Natural killer cell treated with Interleukin-12 subunit alpha and Interleukin-12 subunit beta and Interleukin-15 and Interleukin-18, amount 100 ng/mL, for 72 hours (primary cell): ENCODE data around the gene MIPEP. TPM values are rescaled to one million over a fixed set of nuclear protein-coding genes. Genes with fewer than 3 reads are reported as not detected.
A peak's percentile ranks its signal among the peaks of the same experiment; 100 is the strongest.
"Not testable (repeated sequence)": the region's sequence is repeated elsewhere in the genome, so short reads cannot be mapped to it uniquely, and the experiment has no call there.

Experiments used
- ATAC-seq, 2 donors: fragments of 150-1000 bp; cut with Tn5 transposase in 1 of 2; sonication (Bioruptor Pico), chemical (Tn5 transposase) in 1 of 2; 2 replicates each; pipeline ENCODE4 v1.10.0; 2021
- DNase-seq: peaks from one replicate; pipeline ENCODE4 v3.0.0; 2022; ENCODE audit warnings: low spot score
- H3K27ac Mint-ChIP-seq, 2 donors: 1 replicate in 1 of 2; 2 replicates in 1 of 2; pipeline ENCODE4 v1.8.0; 2022; ENCODE audit warnings: mixed read lengths in 2 of 2, mild to moderate bottlenecking in 1 of 2, moderate library complexity in 1 of 2
- H3K27me3 Mint-ChIP-seq, 2 donors: 1 replicate in 1 of 2; 2 replicates in 1 of 2; pipeline ENCODE4 v1.8.0; 2022; ENCODE audit warnings: mixed read lengths in 2 of 2
- H3K36me3 Mint-ChIP-seq: one replicate; pipeline ENCODE4 v1.8.0; 2022; ENCODE audit warnings: mixed read lengths
- H3K4me1 Mint-ChIP-seq, 2 donors: 1 replicate in 1 of 2; 2 replicates in 1 of 2; pipeline ENCODE4 v1.8.0; 2022; ENCODE audit warnings: low read depth in 2 of 2, mixed read lengths in 2 of 2, mild to moderate bottlenecking in 1 of 2
- H3K4me3 Mint-ChIP-seq: one replicate; pipeline ENCODE4 v1.8.0; 2022; ENCODE audit warnings: mixed read lengths
- H3K9me3 Mint-ChIP-seq: 2 replicates; pipeline ENCODE4 v1.8.0; 2022; ENCODE audit warnings: mixed read lengths
- total RNA-seq, 2 donors: library from RNA; stranded (reverse); gene quantifications; one replicate each; pipeline ENCODE4 v1.2.3, GENCODE V29; 2022

The MIPEP gene
- total RNA-seq, 2 donors from 2014 or later, result 12.1 to 14.5 TPM

DNA sequence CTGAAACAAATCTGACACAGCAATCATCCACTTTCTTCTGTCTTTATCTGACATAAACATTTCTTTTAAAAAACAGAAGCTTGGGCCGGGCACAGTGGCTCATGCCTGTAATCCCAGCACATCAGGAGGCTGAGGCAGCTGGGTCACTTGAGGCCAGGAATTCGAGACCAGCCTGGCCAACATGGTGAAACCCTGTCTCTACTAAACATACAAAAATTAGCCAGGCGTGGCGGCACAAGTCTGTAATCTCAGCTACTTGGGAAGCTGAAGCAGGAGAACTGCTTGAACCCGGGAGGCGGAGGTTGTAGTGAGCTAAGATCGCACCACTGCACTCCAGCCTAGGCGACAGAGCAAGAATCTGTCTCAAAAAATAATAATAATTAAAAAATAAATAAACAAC is 127.4 kb downstream of the MIPEP start:
- H3K27me3 Mint-ChIP-seq, H3K9me3 Mint-ChIP-seq, DNase-seq, H3K4me3 Mint-ChIP-seq, H3K4me1 Mint-ChIP-seq, H3K27ac Mint-ChIP-seq, ATAC-seq, H3K36me3 Mint-ChIP-seq: not testable (repeated sequence)

DNA sequence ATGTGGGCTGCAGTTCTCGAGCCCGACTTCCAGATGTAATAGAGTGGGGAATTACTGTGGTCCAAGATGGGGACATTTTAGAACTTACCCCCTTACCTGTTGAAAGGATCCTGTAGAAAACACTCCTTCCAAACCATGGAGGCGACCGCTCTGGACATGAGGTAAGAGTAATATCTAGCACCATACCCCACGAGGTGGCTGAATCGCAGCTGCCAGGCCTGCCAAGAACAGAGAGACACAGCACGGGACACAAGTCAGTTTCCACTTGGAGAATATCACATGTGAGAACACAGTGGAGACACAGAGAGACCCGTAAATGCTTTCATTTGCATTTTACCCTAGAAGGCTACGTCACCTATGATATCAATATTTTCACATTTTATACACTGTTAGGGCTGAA is 129.2 kb downstream of the MIPEP start:
- H3K27ac Mint-ChIP-seq, result no peak overlapping the region
- DNase-seq (no peak), ATAC-seq (no peak)
- no peaks in the 10 kb centered on the region for H3K36me3 Mint-ChIP-seq
- no peaks in the 10 kb centered on the region for H3K27me3 Mint-ChIP-seq
- H3K4me3 Mint-ChIP-seq, result no peak overlapping the region
- no peaks in the 10 kb centered on the region for H3K9me3 Mint-ChIP-seq
- H3K4me1 Mint-ChIP-seq, result no peaks in the 10 kb centered on the region

DNA sequence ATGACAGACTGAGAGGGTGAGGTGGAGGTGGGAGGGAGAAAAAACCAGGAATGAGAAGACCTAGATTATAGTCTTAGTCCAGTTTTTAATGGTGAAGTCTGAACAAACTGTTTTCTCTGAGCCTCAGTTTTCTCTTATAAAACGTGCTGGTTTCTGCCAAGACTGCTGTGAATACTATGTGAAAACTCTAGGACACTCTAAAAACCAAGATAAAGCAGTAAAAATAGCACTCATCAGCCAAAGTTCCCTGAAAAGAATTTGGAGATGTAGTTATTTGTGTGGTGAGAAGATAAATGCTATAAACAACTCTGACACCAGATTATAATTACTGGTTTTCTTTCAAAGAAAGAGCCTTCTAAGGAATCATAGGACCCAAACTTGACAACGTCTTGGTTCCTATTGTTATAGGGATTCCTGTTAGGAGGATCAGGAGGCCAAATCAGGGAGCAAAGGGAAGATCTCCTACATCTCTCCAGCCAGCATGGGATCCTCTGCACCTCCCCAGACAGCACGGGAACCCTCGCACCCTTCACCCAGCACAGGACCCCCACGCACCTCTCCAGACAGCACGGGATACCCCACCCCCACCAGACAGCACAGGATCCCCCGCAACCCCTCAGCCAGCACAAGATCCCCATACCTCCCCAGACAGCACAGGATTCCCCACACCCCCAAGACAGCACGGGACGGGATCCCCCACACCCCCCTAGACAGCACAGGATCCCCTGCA is 130.2 kb downstream of the MIPEP start:
- Mint-ChIP-seq H3K4me1 (no peaks in the 10 kb centered on the region), H3K9me3 (no peaks in the 10 kb centered on the region), H3K27me3 (no peaks in the 10 kb centered on the region), H3K36me3 (no peaks in the 10 kb centered on the region), H3K4me3 (no peak overlapping the region), H3K27ac (no peak overlapping the region)
- DNase-seq, result no peak
- ATAC-seq, result peak in 1 of 2 donors; percentile 36

DNA sequence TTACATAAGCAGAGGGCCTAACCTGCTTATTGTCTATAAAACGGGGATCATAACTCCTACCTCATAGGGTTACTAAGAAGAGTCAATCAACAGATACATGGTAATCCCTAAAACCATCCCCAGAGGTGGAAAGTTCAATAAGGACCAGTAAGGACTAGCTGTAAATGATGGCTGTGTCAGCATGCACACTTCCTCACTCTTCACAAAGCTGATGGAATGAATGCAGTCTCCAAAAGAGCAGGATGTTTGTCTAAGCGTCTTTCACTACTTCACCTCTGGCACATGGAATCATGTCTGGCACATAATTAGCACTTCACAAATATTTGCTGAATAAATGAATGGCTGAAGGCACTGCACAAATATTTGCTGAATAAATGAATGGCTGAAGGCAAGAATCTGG is 134.2 kb downstream of the MIPEP start:
- H3K4me1 Mint-ChIP-seq, result peaks cover 0 to 13% of the 10 kb centered on the region in 2 donors
- no peaks in the 10 kb centered on the region for H3K27me3 Mint-ChIP-seq
- no peak for DNase-seq
- no peak for ATAC-seq
- no peaks in the 10 kb centered on the region for H3K9me3 Mint-ChIP-seq
- no peak overlapping the region for H3K4me3 Mint-ChIP-seq
- H3K36me3 Mint-ChIP-seq, result no peaks in the 10 kb centered on the region
- peak overlapping the region in 1 of 2 donors; percentile 80 for H3K27ac Mint-ChIP-seq

DNA sequence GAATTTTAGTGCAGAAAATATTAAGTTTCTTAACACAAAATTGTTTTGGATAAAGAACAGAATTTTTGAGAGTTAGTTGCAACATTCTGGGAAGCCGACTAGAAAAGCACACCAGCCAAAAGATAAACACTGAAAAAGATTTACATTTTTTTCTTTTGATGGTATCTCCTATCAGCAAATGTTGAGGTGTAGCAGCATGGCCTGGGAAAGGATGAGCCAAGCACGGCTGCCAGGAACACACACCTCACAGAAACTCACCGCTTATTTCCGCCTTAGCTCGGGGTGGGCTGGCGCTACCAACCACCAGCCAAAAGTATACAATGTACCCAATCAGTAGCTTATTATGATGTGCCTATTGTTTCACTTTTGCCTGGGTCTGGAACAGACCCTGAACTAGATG is 134.7 kb downstream of the MIPEP start:
- ATAC-seq (no peak), DNase-seq (no peak)
- peak overlapping the region in 1 of 2 donors; percentile 80 for H3K27ac Mint-ChIP-seq

DNA sequence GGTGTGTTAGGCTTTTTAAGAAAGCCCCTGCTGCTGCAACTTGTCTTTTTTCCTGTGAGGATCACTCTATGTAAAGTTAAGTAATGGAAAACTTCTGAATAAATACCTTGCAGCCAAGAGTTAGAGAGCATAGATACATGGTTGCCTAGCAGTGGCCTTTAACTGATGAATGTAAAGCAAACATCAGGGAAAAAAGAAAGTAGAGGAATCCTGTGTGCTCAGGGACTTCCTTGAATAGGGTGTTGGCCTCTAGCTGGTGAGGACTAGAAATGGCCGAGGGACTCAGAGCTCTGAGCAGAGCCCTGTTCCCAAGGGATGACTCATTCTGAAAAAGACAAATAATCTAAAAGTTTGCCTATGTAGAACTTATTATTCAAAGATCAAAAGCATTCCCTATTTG is 135.7 kb downstream of the MIPEP start:
- no peak overlapping the region for H3K4me3 Mint-ChIP-seq

More for the DNA sequence above, 134.7 kb downstream of the MIPEP start:
- no peaks in the 10 kb centered on the region for H3K9me3 Mint-ChIP-seq
- H3K27me3 Mint-ChIP-seq, result no peaks in the 10 kb centered on the region
- H3K36me3 Mint-ChIP-seq, result no peaks in the 10 kb centered on the region
- peaks cover 0 to 13% of the 10 kb centered on the region in 2 donors for H3K4me1 Mint-ChIP-seq
- H3K4me3 Mint-ChIP-seq, result no peak overlapping the region

DNA sequence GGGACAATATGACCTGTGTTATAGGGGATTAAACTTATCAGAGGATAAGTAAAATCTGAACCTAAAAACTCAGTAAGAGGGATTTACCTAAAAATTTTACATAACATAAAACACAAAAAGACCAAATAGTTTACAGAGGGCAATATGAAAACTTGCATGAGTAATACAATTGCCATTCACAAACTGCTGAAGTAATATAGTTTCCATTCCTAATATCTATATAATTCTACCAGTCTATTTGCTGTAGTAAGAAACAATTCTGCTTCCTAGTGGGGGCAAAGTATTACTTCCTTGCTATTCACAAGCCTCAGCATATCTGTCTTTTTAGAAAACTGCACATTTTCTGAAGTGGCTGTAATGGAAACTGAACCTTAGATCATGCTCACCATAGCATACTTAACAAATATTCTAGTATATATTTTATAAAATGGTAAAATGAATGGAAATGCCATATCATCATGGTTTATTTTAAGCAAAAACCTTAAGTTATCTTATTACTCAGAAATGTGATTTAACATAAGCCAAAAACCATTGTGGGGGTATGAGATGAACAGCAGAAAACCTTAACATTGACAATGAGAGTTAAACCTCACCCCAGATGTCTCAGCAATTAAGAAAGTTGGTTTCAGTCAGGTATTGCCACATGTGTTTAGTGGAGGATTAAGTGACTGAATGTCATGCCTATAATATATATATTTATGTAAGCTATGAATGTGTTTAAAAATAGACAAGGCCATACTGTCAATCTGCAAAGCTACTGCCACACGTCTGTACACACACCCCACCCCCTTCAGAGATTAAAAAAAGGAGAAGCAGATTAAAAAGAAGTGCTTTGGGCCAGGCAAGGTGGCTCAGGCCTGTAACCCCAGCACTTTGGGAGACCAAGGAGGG is 136.8 kb downstream of the MIPEP start:
- no peaks in the 10 kb centered on the region for H3K9me3 Mint-ChIP-seq
- no peak for DNase-seq
- peak in 1 of 2 donors; percentile 84 for ATAC-seq
- H3K4me3 Mint-ChIP-seq, result peak overlapping the region; percentile 20
- H3K27me3 Mint-ChIP-seq, result no peaks in the 10 kb centered on the region
- H3K36me3 Mint-ChIP-seq, result no peaks in the 10 kb centered on the region
- peak overlapping the region in 1 of 2 donors; percentile 83 for H3K27ac Mint-ChIP-seq
- peaks cover 0 to 13% of the 10 kb centered on the region in 2 donors for H3K4me1 Mint-ChIP-seq

More for the DNA sequence above, 135.7 kb downstream of the MIPEP start:
- no peak overlapping the region for H3K27ac Mint-ChIP-seq
- peak in 1 of 2 donors; percentile 39 for ATAC-seq
- H3K27me3 Mint-ChIP-seq, result no peaks in the 10 kb centered on the region
- H3K36me3 Mint-ChIP-seq, result no peaks in the 10 kb centered on the region
- no peak for DNase-seq
- H3K4me1 Mint-ChIP-seq, result peaks cover 0 to 13% of the 10 kb centered on the region in 2 donors
- no peaks in the 10 kb centered on the region for H3K9me3 Mint-ChIP-seq

DNA sequence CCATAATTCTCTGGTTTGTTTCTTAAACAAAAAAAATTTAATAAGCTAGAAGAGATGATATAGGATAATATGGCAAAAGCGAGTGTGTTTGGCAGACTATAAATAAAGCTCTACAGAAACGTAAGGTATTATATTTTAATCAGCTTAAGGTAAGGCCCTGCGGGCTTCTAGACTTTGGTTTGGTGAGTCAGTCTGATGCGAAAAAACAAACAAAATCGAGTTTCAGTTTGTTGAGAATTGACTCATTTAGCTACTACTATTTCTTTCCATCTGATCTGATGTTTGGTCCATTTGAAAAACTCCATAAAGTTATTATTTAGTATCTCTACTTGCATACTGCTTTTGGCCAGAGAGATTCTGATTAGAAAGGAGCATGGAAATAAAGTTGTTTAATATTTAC is 138.0 kb downstream of the MIPEP start:
- Mint-ChIP-seq H3K4me3 (peak overlapping the region; percentile 56), H3K27ac (peak overlapping the region in 1 of 2 donors; percentile 83), H3K36me3 (no peaks in the 10 kb centered on the region), H3K27me3 (no peaks in the 10 kb centered on the region), H3K9me3 (no peaks in the 10 kb centered on the region), H3K4me1 (peaks cover 0 to 13% of the 10 kb centered on the region in 2 donors)
- ATAC-seq (peak in 1 of 2 donors; percentile 45), DNase-seq (no peak)

DNA sequence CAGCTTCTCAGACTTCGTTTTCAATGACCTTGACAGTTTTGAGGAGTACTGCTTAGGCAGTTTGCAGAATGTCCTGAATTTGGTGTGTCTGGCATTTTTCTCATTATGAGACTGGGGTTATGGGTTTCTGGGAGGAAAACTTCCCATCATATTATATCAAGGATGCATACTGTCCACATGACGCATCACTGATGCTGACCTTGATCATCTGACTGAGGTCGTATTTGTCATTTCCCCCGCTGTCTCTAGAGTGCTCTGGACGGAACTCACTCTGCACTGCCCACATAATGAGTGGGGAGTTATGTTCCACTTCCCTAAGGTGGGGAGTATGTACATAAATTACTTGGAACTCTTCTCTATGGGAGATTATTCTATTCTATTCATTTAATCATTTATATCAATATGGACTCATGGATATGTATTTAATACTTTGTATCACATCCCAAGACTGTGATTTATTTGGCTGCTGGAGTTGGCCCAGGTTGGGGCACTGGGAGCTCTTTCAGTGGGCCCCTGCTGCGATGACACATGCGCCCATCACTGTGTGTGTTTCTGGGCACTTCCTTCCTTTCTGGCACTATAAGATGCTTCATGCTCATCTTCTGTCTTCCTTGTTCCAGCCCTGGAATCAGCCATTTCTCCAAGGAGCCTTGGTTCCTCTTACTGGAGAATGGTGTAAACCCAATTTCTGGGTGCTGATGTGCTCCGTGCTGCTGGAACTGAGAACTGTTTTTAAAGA is 138.6 kb downstream of the MIPEP start:
- peak overlapping the region; percentile 30 for H3K4me3 Mint-ChIP-seq
- H3K4me1 Mint-ChIP-seq, result peaks cover 0 to 13% of the 10 kb centered on the region in 2 donors
- DNase-seq, result no peak
- no peaks in the 10 kb centered on the region for H3K27me3 Mint-ChIP-seq
- peak overlapping the region in 1 of 2 donors; percentile 83 for H3K27ac Mint-ChIP-seq
- H3K9me3 Mint-ChIP-seq, result no peaks in the 10 kb centered on the region
- no peaks in the 10 kb centered on the region for H3K36me3 Mint-ChIP-seq
- ATAC-seq, result no peak

DNA sequence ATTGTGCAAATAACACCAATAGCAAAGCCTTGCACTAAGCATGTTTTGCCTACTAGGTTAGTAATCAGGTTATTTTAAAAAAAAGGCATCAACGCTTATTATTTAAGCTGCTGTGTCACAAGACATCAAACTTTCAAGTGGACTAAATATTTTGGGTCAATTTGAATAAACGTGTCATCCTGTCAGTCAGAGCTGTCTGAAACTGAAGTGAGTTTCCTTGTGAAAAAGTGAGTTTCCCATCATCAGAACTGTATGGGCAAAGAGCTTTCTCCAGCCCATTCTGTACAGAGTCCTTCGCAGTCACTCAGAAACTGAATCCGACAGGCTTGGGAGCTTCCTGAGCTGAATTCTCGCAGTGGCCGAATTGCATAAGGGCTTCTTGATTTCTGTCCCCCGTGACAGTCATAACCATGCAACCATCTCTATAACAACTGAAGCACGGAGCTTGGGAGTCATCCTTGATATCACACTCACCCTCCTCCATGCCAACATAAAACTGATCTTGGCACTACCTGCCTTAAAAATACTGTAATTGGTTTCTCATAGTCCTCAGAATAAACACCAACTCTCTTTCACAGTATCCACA is 139.8 kb downstream of the MIPEP start:
- H3K9me3 Mint-ChIP-seq, result no peaks in the 10 kb centered on the region
- ATAC-seq (no peak), DNase-seq (no peak)
- H3K27me3 Mint-ChIP-seq, result no peaks in the 10 kb centered on the region
- H3K27ac Mint-ChIP-seq, result no peak overlapping the region
- H3K4me3 Mint-ChIP-seq, result no peak overlapping the region
- peaks cover 0 to 13% of the 10 kb centered on the region in 2 donors for H3K4me1 Mint-ChIP-seq
- no peaks in the 10 kb centered on the region for H3K36me3 Mint-ChIP-seq

DNA sequence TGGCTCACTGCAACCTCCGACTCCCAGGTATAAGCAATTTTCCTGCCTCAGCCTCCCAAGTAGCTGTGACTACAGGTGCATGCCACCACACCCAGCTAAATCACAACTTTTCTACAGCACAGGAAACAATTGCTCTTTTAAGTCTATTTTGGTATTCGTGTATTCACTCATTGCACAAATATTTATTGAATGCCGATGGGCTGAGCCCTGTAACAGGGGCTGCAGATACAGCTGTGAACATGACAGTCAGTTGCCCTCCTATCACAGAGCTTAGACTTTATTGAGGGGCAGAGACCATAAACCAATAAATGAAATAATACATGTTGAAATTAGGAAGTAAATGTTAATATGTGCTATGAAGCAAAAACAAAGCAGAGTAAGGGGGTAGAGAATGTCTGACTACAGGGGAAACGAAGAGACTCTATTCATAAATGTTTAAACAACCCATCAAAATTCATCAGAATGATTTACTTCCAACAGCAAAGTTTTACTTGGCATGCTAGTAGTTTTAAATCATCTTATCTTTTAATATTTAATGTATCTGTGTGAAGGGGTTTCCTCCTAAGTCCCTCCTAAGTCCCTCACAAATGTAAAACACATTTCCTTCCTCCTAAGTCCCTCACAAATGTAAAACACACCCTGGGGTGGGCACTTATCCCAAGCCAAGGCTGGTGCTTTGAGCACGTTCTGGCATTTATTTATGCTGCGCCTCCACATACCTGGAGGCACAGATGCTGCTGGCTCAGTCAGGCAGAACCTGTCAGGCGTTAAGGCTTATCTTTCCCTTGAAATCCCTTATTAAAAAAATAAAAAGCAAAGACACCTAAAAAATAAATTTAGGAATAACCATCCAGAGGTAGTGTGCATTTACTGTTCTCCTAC is 140.8 kb downstream of the MIPEP start:
- H3K27me3 Mint-ChIP-seq, result no peaks in the 10 kb centered on the region
- H3K4me3 Mint-ChIP-seq, result no peak overlapping the region
- no peaks in the 10 kb centered on the region for H3K9me3 Mint-ChIP-seq
- peaks cover 0 to 19% of the 10 kb centered on the region in 2 donors for H3K4me1 Mint-ChIP-seq
- H3K27ac Mint-ChIP-seq, result no peak overlapping the region
- DNase-seq (no peak), ATAC-seq (no peak)
- H3K36me3 Mint-ChIP-seq, result no peaks in the 10 kb centered on the region

DNA sequence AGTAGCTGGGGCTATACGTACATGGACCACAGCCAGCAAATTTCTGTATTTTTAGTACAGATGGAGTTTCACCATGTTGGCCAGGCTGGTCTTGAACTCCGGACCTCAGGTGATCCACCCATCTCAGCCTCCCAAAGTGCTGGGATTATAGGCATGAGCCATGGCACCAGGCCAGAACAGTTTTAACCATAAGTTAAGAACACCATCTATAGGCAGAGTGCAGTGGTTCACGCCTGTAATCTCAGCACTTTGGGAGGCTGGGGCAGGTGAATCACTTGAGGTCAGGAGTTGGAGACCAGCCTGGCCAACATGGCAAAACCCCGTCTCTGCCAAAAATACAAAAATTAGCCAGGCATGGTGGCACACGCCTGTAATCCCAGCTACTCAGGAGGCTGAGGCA is 143.1 kb downstream of the MIPEP start:
- not testable (repeated sequence) for H3K27ac Mint-ChIP-seq

More for the DNA sequence above, 143.1 kb downstream of the MIPEP start:
- not testable (repeated sequence) for H3K27me3 Mint-ChIP-seq, DNase-seq, H3K36me3 Mint-ChIP-seq, ATAC-seq, H3K9me3 Mint-ChIP-seq, H3K4me3 Mint-ChIP-seq
- peaks cover 0 to 11% of the 10 kb centered on the region in 2 donors for H3K4me1 Mint-ChIP-seq
